DOHH2 (cell line): ENCODE results near the gene SYT3.

Experiments used
- EZH2phosphoT487 ChIP-seq: fragments of 200-600 bp; sonication (generic); IDR thresholded peaks from 2 replicates; pipeline ENCODE4 v1.6.1; 2017; ENCODE audit warnings: borderline replicate concordance, mild to moderate bottlenecking, antibody characterized with exemption, low read length, moderate library complexity, mixed read lengths
- TF ChIP-seq, protein P1 (sequence below): fragments of 200-600 bp; sonication (generic); IDR thresholded peaks from one replicate; pipeline ENCODE4 v1.5.1; 2014; ENCODE audit warnings: antibody characterized with exemption, mild to moderate bottlenecking, low read depth, low read length; ENCODE audit not compliant: poor library complexity, severe bottlenecking

GRCh38 chr19:50667177-50667758 is 27.6 kb upstream of the SYT3 start:
- TF ChIP-seq, protein P1, sequence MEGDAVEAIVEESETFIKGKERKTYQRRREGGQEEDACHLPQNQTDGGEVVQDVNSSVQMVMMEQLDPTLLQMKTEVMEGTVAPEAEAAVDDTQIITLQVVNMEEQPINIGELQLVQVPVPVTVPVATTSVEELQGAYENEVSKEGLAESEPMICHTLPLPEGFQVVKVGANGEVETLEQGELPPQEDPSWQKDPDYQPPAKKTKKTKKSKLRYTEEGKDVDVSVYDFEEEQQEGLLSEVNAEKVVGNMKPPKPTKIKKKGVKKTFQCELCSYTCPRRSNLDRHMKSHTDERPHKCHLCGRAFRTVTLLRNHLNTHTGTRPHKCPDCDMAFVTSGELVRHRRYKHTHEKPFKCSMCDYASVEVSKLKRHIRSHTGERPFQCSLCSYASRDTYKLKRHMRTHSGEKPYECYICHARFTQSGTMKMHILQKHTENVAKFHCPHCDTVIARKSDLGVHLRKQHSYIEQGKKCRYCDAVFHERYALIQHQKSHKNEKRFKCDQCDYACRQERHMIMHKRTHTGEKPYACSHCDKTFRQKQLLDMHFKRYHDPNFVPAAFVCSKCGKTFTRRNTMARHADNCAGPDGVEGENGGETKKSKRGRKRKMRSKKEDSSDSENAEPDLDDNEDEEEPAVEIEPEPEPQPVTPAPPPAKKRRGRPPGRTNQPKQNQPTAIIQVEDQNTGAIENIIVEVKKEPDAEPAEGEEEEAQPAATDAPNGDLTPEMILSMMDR = no peak
- TF ChIP-seq EZH2phosphoT487 = no peak
